Breast epithelium (tissue), 4 donors: ENCODE data around the gene WDR7. TPM values are rescaled to one million over a fixed set of nuclear protein-coding genes. Genes with fewer than 3 reads are reported as not detected.

Experiments used
- DNase-seq, 2 donors: peaks; one replicate each; pipeline ENCODE4 v3.0.0-alpha.2; 2019; ENCODE audit warnings: low spot score in 2 of 2
- H3K27ac ChIP-seq, 2 donors: fragments of 200-600 bp; sonication (generic) in 1 of 2; one replicate each; pipeline ENCODE4 v1.5.1; 2016 to 2019; ENCODE audit warnings: mild to moderate bottlenecking in 1 of 2
- H3K27me3 ChIP-seq, 2 donors: fragments of 200-600 bp; sonication (generic) in 1 of 2; one replicate each; pipeline versions ENCODE4 v1.5.1 to v1.6.0; 2017 to 2019; ENCODE audit warnings: control low read depth in 1 of 2, mild to moderate bottlenecking in 1 of 2
- H3K36me3 ChIP-seq: fragments of 200-600 bp; one replicate; pipeline ENCODE4 v1.5.1; 2019
- H3K4me1 ChIP-seq, 2 donors: fragments of 200-600 bp; sonication (generic); one replicate each; pipeline ENCODE4 v1.5.1; 2016 to 2019; ENCODE audit warnings: control low read depth in 1 of 2
- H3K4me3 ChIP-seq, 3 donors: fragments of 200-600 bp; sonication (generic); 1 replicate in 2 of 3; 2 replicates in 1 of 3; pipeline ENCODE4 v1.5.1; 2016 to 2019; ENCODE audit warnings: mild to moderate bottlenecking in 3 of 3, moderate library complexity in 2 of 3
- H3K9me3 ChIP-seq, 2 donors: fragments of 200-600 bp; sonication (generic) in 1 of 2; one replicate each; pipeline ENCODE4 v1.5.1; 2016 to 2019; ENCODE audit warnings: control low read depth in 1 of 2
- CTCF ChIP-seq, 3 donors: fragments of 450-650 bp; IDR thresholded peaks; one replicate each; pipeline ENCODE4 v1.5.1; 2016 to 2017; ENCODE audit warnings: antibody characterized with exemption in 3 of 3, mild to moderate bottlenecking in 3 of 3, moderate library complexity in 3 of 3
- POLR2A ChIP-seq: fragments of 450-650 bp; IDR thresholded peaks from one replicate; pipeline ENCODE4 v1.6.1; 2016; ENCODE audit warnings: antibody characterized with exemption, mild to moderate bottlenecking, moderate library complexity
- POLR2AphosphoS5 ChIP-seq, 3 donors: sonication (generic); formaldehyde crosslinking; IDR thresholded peaks; one replicate each; pipeline ENCODE4 v1.6.1; 2017; ENCODE audit warnings: antibody characterized with exemption in 3 of 3
- intact Hi-C: fragments of 100-400 bp; cut with DNase I; formaldehyde crosslinking; loops from one replicate; pipeline ENCODE4 v1.15.1; 2023; ENCODE audit warnings: low total_unique reads
- total RNA-seq, 3 donors: library from RNA; depleted of rRNA; stranded (reverse); fragments of >200 nt; gene quantifications; one replicate each; pipeline ENCODE4 v1.1.0, GENCODE V29; 2016

Gene WDR7
- total RNA-seq, 3 donors from 2014 or later: 28.3 to 32.6 (median 31.1) TPM

GRCh38 chr18:56638232-56639103 is 12.7 kb upstream of the WDR7 start, which contains the start of gene TXNL1:
TSS of gene TXNL1 (minus strand) at chr18:56638592. CDS start at chr18:56638440, 152 bp downstream.
- Histone ChIP-seq H3K27me3 (no peaks in the 10 kb centered on the region), H3K36me3 (no peaks in the 10 kb centered on the region), H3K4me1 (no peaks in the 10 kb centered on the region), H3K9me3 (no peaks in the 10 kb centered on the region), H3K4me3 (peak within 1 kb of the TSS; percentile 75 to 93 (median 85)), H3K27ac (peak within 1 kb of the TSS; percentile 96 to 98)
- intact Hi-C loops: no loop called here
- DNase-seq: peak; percentile 98 to 99
- TF ChIP-seq POLR2A (peak; percentile 56), POLR2AphosphoS5 (IDR thresholded peaks at IDR 0.05) (peak; percentile 81 to 90 (median 89)), CTCF (IDR thresholded peaks at IDR 0.05) (no peak)

- no peak for DNase-seq
- H3K27me3 ChIP-seq: no peaks in the 10 kb centered on the region
- no peaks in the 10 kb centered on the region for H3K9me3 ChIP-seq
- no peaks in the 10 kb centered on the region for H3K36me3 ChIP-seq
- no peaks in the 10 kb centered on the region for H3K4me1 ChIP-seq
- H3K4me3 ChIP-seq: peak overlapping the region; percentile 75 to 93 (median 85)
- intact Hi-C loops: no loop called here
- peak overlapping the region; percentile 96 to 98 for H3K27ac ChIP-seq
- no peak for TF ChIP-seq POLR2A
- TF ChIP-seq POLR2AphosphoS5 (IDR thresholded peaks at IDR 0.05): no peak
- no peak for TF ChIP-seq CTCF (IDR thresholded peaks at IDR 0.05)
Observed at GRCh38 chr18:56639104-56639381, 12.1 kb upstream of the WDR7 start.

GRCh38 chr18:56639571-56639970 is 11.6 kb upstream of the WDR7 start:
- no peaks in the 10 kb centered on the region for H3K36me3 ChIP-seq
- no peak for TF ChIP-seq CTCF (IDR thresholded peaks at IDR 0.05)
- TF ChIP-seq POLR2A: no peak
- TF ChIP-seq POLR2AphosphoS5 (IDR thresholded peaks at IDR 0.05): no peak
- no peaks in the 10 kb centered on the region for H3K4me1 ChIP-seq
- H3K27me3 ChIP-seq: no peaks in the 10 kb centered on the region
- intact Hi-C loops: no loop called here
- DNase-seq: no peak
- H3K9me3 ChIP-seq: no peaks in the 10 kb centered on the region
- H3K27ac ChIP-seq: no peak overlapping the region
- no peak overlapping the region for H3K4me3 ChIP-seq

GRCh38 chr18:56641714-56642337 is 9.3 kb upstream of the WDR7 start:
- DNase-seq: no peak
- H3K9me3 ChIP-seq: no peaks in the 10 kb centered on the region

More at GRCh38 chr18:56641714-56642337, 9.3 kb upstream of the WDR7 start:
- intact Hi-C loops: no loop called here
- no peak overlapping the region for H3K4me3 ChIP-seq
- TF ChIP-seq POLR2AphosphoS5 (IDR thresholded peaks at IDR 0.05) (no peak), POLR2A (no peak), CTCF (IDR thresholded peaks at IDR 0.05) (no peak)
- no peaks in the 10 kb centered on the region for H3K27me3 ChIP-seq
- no peaks in the 10 kb centered on the region for H3K4me1 ChIP-seq
- H3K27ac ChIP-seq: no peak overlapping the region
- no peaks in the 10 kb centered on the region for H3K36me3 ChIP-seq
